ENCODE results near the gene CROCC2.

DNA sequence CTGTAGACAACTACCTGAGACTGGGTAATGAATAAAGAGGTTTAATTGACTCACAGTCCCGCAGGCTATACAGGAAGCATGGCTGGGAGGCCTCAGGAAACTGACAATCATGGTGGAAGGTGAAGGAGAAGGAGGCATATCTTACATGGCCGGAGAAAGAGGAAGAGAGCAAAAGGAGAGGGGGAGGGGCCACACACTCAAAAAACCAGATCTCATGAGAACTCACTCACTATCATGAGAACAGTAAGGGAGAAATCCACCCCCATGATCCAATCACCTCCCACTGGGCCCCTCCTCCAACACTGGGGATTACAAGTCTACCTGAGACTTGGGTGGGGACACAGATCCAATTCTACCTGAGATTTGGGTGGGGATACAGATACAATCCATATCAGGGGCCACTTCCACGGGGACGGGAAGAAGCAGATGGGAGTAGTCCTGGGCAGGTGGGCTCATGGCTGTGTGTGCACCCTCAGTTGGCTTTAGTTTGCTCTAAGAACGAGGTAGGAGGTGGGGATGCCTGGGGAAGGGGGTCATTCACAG is 20.0 kb upstream of the CROCC2 start:
- no peak for TF ChIP-seq POLR2A (IDR thresholded peaks at IDR 0.05)
- TF ChIP-seq, protein P1, sequence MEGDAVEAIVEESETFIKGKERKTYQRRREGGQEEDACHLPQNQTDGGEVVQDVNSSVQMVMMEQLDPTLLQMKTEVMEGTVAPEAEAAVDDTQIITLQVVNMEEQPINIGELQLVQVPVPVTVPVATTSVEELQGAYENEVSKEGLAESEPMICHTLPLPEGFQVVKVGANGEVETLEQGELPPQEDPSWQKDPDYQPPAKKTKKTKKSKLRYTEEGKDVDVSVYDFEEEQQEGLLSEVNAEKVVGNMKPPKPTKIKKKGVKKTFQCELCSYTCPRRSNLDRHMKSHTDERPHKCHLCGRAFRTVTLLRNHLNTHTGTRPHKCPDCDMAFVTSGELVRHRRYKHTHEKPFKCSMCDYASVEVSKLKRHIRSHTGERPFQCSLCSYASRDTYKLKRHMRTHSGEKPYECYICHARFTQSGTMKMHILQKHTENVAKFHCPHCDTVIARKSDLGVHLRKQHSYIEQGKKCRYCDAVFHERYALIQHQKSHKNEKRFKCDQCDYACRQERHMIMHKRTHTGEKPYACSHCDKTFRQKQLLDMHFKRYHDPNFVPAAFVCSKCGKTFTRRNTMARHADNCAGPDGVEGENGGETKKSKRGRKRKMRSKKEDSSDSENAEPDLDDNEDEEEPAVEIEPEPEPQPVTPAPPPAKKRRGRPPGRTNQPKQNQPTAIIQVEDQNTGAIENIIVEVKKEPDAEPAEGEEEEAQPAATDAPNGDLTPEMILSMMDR (IDR thresholded peaks at IDR 0.05), result no peak
